Measurements from ENCODE around the gene RTTN. TPM values are rescaled to one million over a fixed set of nuclear protein-coding genes. Genes with fewer than 3 reads are reported as not detected.

Gene RTTN
- total and polyA plus RNA-seq, 10 of the 15 experiments (the other 5 are each of a cell fraction or from before 2014, with no cell fraction given) = 9.4 to 36.6 (median 15.7) TPM

- peak; percentile 73 for ATAC-seq
- no peak overlapping the region for H2AFZ ChIP-seq (ENCODE audit: control insufficient read depth, low read depth, low read length)
- H3K4me1 ChIP-seq (ENCODE audit: control insufficient read depth, insufficient read depth, low read length) = peaks cover 38% of the 10 kb centered on the region
- peak overlapping the region; percentile 69 for H3K27ac ChIP-seq (ENCODE audit: control insufficient read depth, insufficient read depth)
- ChIA-PET CTCF (no interaction called here), POLR2A (no interaction called here), SMC1A (ENCODE audit: uncharacterized antibody, unreplicated experiment) (interaction anchor here (1.7 kb wide), 1 partner anchor 22 kb away, joined by 3 read pairs; no protein-coding TSS in a partner anchor), RAD21 (ENCODE audit: unreplicated experiment) (no interaction called here)
- DNase-seq (ENCODE audit: low read depth, low spot score) = no peak
- H3K27me3 ChIP-seq (replicated peaks in 1 of 2; ENCODE audit: control insufficient read depth in 2 of 2, insufficient read depth in 2 of 2, low read length in 1 of 2) = no peaks in the 10 kb centered on the region
- BruUV-seq (replicated peaks) = no TSS peak
- no peaks in the 10 kb centered on the region for H3K79me2 ChIP-seq (ENCODE audit: control insufficient read depth, insufficient read depth, low read length)
- peak overlapping the region; percentile 86 for H3K4me2 ChIP-seq (ENCODE audit: control insufficient read depth, insufficient read depth)
- H4K20me1 ChIP-seq (ENCODE audit: control insufficient read depth, insufficient read depth) = no peaks in the 10 kb centered on the region
- intact Hi-C loops (cut with micrococcal nuclease; ENCODE audit: unreplicated experiment) = loop anchor here (2.0 kb wide), 1 partner anchor 20 kb away; no protein-coding TSS in a partner anchor
- H3K9me3 ChIP-seq (replicated peaks; ENCODE audit: control insufficient read depth, insufficient read depth, low read length) = peaks cover 9% of the 10 kb centered on the region; the same call in 2 of the 3 replicates
- H3K4me3 ChIP-seq = no peak overlapping the region
- no peak for FAIRE-seq
- peaks cover 0 to 4% of the 10 kb centered on the region in 2 experiments; a peak in 2 of 4 replicates for H3K36me3 ChIP-seq (ENCODE audit: control insufficient read depth in 2 of 2, insufficient read depth in 2 of 2, low read length in 1 of 2)
- in situ Hi-C loops (cut with MboI) = no loop called here
- no peak overlapping the region for H3K9ac ChIP-seq (ENCODE audit: control insufficient read depth, insufficient read depth, low read length)
- WGBS (ENCODE audit: insufficient coverage, insufficient replicate concordance, low lambda C conversion rate, missing lambda C conversion rate) = 52% methylated on average over 13 of the region's 13 CpGs
- TF ChIP-seq TAF1 (IDR thresholded peaks at IDR 0.05; ENCODE audit: borderline replicate concordance, low read depth, low read length) (no peak), E4F1 (IDR thresholded peaks at IDR 0.05; ENCODE audit: borderline replicate concordance, partially characterized antibody) (no peak), WRNIP1 (IDR thresholded peaks at IDR 0.05; ENCODE audit: borderline replicate concordance, low read depth, low read length) (no peak), MLLT1 (IDR thresholded peaks at IDR 0.05) (0 out of 2 replicates have a peak, but pooled peaks have one; percentile 26), IKZF2 (IDR thresholded peaks at IDR 0.05) (peak; percentile 64 to 66; a peak in 3 of 4 replicates), MTA2 (IDR thresholded peaks at IDR 0.05; ENCODE audit: low read depth) (0 out of 2 replicates have a peak, but pooled peaks have one; percentile 20), USF1 (IDR thresholded peaks at IDR 0.05; ENCODE audit: borderline replicate concordance, extremely low read length, insufficient read depth, low read depth, low read length) (no peak), CREM (IDR thresholded peaks at IDR 0.05; ENCODE audit: low read depth) (peak; percentile 43; the same call in 1 of the 2 replicates), IRF4 (IDR thresholded peaks at IDR 0.05; ENCODE audit: low read depth, low read length) (0 out of 2 replicates have a peak, but pooled peaks have one; percentile 19), CEBPB (IDR thresholded peaks at IDR 0.05; ENCODE audit: borderline replicate concordance in 1 of 2, low read depth in 2 of 2, low read length in 2 of 2) (peak in 1 of 2 experiments; percentile 74; a peak in 2 of 4 replicates), MEF2B (IDR thresholded peaks at IDR 0.05; ENCODE audit: partially characterized antibody, poor library complexity, severe bottlenecking) (no peak), ETV6 (conservative IDR thresholded peaks at IDR 0.05 in 1 of 2, IDR thresholded peaks at IDR 0.05 in 1 of 2; ENCODE audit: borderline replicate concordance in 1 of 2, low read depth in 1 of 2) (peak in 1 of 2 experiments; percentile 81; a peak in 2 of 4 replicates), GABPA (IDR thresholded peaks at IDR 0.05; ENCODE audit: low read depth) (0 out of 2 replicates have a peak, but pooled peaks have one; percentile 35)
Measured at GRCh38 chr18:69978732-69979715, 226.5 kb downstream of the RTTN start.
